Neutrophil (primary cell): ENCODE data around the gene SMG1.
"Not testable (repeated sequence)": the region's sequence is repeated elsewhere in the genome, so short reads cannot be mapped to it uniquely, and the experiment has no call there.

Source experiments
- H3K27ac ChIP-seq: fragments of 200-600 bp; sonication (generic); 2 replicates; pipeline ENCODE4 v1.5.1; 2016; ENCODE audit warnings: mild to moderate bottlenecking, moderate library complexity
- H3K27me3 ChIP-seq: fragments of 200-600 bp; sonication (generic); 2 replicates; pipeline ENCODE4 v1.6.0; 2016; ENCODE audit warnings: mild to moderate bottlenecking
- H3K36me3 ChIP-seq: fragments of 200-600 bp; sonication (generic); 2 replicates; pipeline ENCODE4 v1.5.1; 2017
- H3K4me1 ChIP-seq, 2 experiments: fragments of 200-600 bp in 1 of 2; sonication (generic) in 1 of 2; 1 replicate in 1 of 2; 2 replicates in 1 of 2; pipeline versions ENCODE4 v1.5.1 to v1.6.1; 2013 to 2016; ENCODE audit warnings: low read depth in 1 of 2, low read length in 1 of 2, mild to moderate bottlenecking in 1 of 2, moderate library complexity in 1 of 2; ENCODE audit not compliant: control insufficient read depth in 1 of 2, insufficient read depth in 1 of 2
- H3K4me3 ChIP-seq, 2 experiments: fragments of 200-600 bp in 1 of 2; sonication (generic) in 1 of 2; 1 replicate in 1 of 2; 2 replicates in 1 of 2; pipeline ENCODE4 v1.5.1; 2013 to 2016; ENCODE audit warnings: low read depth in 1 of 2, low read length in 1 of 2, mild to moderate bottlenecking in 1 of 2, moderate library complexity in 1 of 2
- H3K9me3 ChIP-seq: fragments of 200-600 bp; sonication (generic); 2 replicates; pipeline ENCODE4 v1.5.1; 2016
- TF ChIP-seq, protein P1 (sequence below): fragments of 200-600 bp; sonication (generic); IDR thresholded peaks from 2 replicates; pipeline ENCODE4 v1.5.1; 2016; ENCODE audit warnings: antibody characterized with exemption

Gene SMG1

DNA sequence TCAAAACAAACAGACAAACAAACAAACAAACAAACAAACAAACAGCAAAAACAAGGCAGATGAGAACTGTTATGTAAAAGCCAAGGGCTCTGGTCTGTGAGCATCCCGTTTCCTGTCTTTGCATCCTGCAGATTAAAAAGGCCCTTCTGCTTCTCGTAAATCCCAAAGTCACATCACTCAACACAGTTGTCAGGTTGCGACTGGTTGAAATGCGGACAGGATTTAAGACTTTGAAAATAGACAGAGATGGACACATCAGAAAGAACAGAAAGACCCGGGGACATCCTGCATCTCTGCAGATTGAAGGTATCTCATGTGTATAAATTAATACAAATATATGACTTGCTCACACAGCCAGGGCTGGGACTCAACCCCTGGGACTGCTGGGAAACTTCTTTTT, 39.3 kb upstream of the SMG1 start:
- Histone ChIP-seq H3K27me3 (no peaks in the 10 kb centered on the region), H3K4me1 (peaks cover 0 to 5% of the 10 kb centered on the region in 2 experiments), H3K4me3 (no peak overlapping the region), H3K9me3 (no peaks in the 10 kb centered on the region), H3K27ac (no peak overlapping the region), H3K36me3 (no peaks in the 10 kb centered on the region)
- TF ChIP-seq, protein P1, sequence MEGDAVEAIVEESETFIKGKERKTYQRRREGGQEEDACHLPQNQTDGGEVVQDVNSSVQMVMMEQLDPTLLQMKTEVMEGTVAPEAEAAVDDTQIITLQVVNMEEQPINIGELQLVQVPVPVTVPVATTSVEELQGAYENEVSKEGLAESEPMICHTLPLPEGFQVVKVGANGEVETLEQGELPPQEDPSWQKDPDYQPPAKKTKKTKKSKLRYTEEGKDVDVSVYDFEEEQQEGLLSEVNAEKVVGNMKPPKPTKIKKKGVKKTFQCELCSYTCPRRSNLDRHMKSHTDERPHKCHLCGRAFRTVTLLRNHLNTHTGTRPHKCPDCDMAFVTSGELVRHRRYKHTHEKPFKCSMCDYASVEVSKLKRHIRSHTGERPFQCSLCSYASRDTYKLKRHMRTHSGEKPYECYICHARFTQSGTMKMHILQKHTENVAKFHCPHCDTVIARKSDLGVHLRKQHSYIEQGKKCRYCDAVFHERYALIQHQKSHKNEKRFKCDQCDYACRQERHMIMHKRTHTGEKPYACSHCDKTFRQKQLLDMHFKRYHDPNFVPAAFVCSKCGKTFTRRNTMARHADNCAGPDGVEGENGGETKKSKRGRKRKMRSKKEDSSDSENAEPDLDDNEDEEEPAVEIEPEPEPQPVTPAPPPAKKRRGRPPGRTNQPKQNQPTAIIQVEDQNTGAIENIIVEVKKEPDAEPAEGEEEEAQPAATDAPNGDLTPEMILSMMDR = no peak

DNA sequence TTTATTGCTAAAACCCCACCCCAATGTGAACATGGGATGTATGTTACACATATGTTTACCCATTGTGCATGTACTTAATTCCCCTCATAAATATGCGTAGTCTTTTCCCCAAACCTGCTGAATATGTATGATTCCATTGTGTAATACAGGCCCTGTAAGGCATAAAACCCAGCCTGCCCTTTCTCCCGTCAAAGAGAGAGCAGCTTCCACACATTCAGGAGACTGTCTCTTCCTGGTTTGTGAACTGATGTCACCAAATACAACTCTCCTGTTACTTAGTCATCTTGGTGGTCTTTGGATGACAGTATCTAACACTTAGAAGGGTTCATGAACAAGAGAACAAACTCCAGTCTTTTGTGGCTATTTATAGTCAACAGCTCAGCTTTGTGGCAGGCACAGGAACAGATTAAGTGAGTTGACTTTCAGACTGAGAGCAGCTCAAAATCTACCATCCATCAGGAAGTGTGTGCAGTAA, 32.9 kb upstream of the SMG1 start:
- Histone ChIP-seq H3K9me3 (no peaks in the 10 kb centered on the region), H3K36me3 (no peaks in the 10 kb centered on the region), H3K27ac (no peak overlapping the region), H3K4me1 (no peaks in the 10 kb centered on the region), H3K4me3 (no peak overlapping the region), H3K27me3 (no peaks in the 10 kb centered on the region)
- TF ChIP-seq, protein P1 = no peak

DNA sequence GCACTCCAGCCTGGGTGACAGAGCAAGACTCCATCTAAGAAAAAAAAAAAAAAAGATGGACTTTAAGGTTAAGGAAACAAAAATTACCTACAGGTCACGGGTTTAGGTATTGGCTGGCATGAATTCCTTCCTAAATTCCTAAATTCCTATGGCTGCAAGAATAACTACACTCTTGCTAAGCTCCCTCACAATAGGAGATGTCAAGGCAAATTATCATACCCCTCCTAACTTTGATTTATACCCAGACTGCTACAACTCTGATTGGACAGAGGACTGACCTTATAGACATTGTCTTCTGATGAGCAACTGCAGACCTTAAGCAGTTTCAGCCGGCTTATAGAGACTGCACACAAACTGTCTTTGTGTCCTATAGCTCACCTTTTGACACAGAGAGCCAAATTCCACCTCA, 32.4 kb upstream of the SMG1 start:
- Histone ChIP-seq H3K27ac (no peak overlapping the region), H3K4me1 (no peaks in the 10 kb centered on the region), H3K36me3 (no peaks in the 10 kb centered on the region), H3K27me3 (no peaks in the 10 kb centered on the region), H3K4me3 (no peak overlapping the region), H3K9me3 (no peaks in the 10 kb centered on the region)
- TF ChIP-seq, protein P1 = no peak

DNA sequence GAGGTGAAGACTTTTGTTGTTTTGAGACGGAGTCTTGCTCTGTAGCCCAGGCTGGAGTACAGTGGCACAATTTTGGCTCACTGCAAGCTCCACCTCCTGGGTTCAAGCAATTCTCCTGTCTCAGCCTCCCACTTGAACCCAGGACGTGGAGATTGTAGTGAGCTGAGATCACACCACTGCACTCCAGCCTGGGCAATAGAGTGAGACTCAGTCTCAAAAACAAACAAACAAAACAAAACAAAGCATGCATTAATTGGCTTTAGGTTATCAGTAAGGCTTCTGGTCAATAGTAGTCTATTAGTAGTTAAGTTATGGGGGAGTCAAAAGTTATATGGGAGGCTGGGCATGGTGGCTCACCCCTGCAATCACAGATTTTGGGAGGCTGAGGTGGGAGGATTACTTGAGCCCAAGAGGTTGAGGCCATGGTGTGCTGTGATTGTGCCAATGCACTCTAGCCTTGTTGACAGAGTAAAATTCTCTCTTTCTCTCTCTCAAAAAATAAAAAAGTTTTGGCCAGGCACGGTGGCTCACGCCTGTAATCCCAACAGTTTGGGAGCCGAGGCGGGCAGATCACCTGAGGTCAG, 30.5 kb upstream of the SMG1 start:
- H3K9me3 ChIP-seq, H3K4me3 ChIP-seq, H3K27ac ChIP-seq, H3K4me1 ChIP-seq, H3K36me3 ChIP-seq, H3K27me3 ChIP-seq: not testable (repeated sequence)

DNA sequence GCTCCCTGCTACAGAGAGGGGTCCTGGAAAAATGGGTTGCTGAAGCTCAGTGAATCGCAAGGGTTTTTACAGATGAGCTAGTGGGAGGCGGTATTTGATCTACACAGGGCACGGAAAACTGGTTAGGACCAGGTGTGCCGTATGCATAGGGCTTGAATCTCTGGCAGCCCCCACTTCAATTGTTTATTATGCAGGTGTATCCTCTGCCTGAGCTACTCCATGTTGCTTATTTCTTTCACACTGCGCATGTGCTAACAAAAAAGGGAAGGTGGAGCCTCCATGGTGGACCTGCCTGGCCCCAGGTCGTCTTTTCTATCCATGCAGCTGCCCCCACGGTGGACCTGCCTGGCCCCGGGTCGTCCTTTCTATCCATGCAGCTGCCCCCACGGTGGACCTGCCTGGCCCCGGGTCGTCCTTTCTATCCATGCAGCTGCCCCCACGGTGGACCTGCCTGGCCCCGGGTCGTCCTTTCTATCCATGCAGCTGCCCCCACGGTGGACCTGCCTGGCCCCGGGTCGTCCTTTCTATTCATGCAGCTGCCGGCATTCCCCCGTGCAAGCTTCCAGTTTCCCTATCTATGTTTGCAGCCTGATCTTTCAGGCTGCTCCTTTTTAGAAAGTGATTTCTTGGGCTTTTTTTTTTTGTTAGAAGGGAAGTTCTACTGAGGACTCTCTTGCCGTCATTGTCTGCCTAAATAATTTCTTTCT, 29.8 kb upstream of the SMG1 start:
- H3K36me3 ChIP-seq, H3K9me3 ChIP-seq, H3K27me3 ChIP-seq, H3K27ac ChIP-seq, H3K4me1 ChIP-seq, H3K4me3 ChIP-seq: not testable (repeated sequence)

DNA sequence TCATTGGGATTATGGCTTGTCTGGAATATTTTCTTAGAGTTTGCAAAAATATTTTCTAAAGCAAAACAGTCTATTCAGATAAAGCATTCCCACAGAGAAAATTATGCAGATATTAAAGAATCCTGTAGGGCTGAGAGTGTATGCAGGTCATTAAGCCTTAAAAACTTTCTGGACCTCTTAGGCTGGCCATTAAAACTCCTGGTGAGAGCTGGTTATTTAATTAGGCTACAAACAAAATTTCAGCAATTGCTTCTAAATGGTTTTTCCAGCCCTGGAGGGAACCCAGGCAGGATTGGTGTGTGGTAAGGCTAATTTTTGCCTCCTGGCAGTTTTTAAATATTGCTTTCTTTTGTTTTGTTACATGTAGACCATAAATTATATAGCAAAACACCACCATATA, 27.3 kb upstream of the SMG1 start:
- H3K4me3 ChIP-seq = no peak overlapping the region
- TF ChIP-seq, protein P1 = no peak

More for the DNA sequence above, 27.3 kb upstream of the SMG1 start:
- Histone ChIP-seq H3K4me1 (no peaks in the 10 kb centered on the region), H3K27me3 (no peaks in the 10 kb centered on the region), H3K27ac (no peak overlapping the region), H3K36me3 (no peaks in the 10 kb centered on the region), H3K9me3 (no peaks in the 10 kb centered on the region)
